HepG2 (cell line): ENCODE measurements around the gene EIF1AD. TPM values are rescaled to one million over a fixed set of nuclear protein-coding genes. Genes with fewer than 3 reads are reported as not detected.

Experiments used
- ARNT ChIP-seq: fragments of 450-650 bp; IDR thresholded peaks from 2 replicates; pipeline ENCODE4 v1.6.1; 2017
- ATAD3A ChIP-seq: sonication (generic); formaldehyde crosslinking; IDR thresholded peaks from 2 replicates; pipeline ENCODE4 v1.4.0; 2020; ENCODE audit warnings: missing genetic modification reagents
- BORCS8-MEF2B ChIP-seq: sonication (generic); formaldehyde crosslinking; IDR thresholded peaks from 2 replicates; pipeline ENCODE4 v1.8.0; 2022; ENCODE audit warnings: mild to moderate bottlenecking, missing genetic modification reagents
- FOXO1 ChIP-seq: sonication (generic); formaldehyde crosslinking; IDR thresholded peaks from 2 replicates; pipeline ENCODE4 v1.4.0; 2020; ENCODE audit warnings: missing genetic modification reagents
- GTF3A ChIP-seq: sonication (generic); formaldehyde crosslinking; conservative IDR thresholded peaks from 2 replicates; pipeline ENCODE4 v1.4.0; 2020; ENCODE audit warnings: mild to moderate bottlenecking, missing genetic modification reagents
- HCFC1 ChIP-seq: fragments of 150-350 bp; IDR thresholded peaks from 2 replicates; pipeline ENCODE4 v1.6.1; 2014; ENCODE audit warnings: low read depth, low read length
- HOXA9 ChIP-seq: sonication (generic); formaldehyde crosslinking; IDR thresholded peaks from 2 replicates; pipeline ENCODE4 v1.8.1; 2022; ENCODE audit warnings: missing genetic modification reagents, mild to moderate bottlenecking, moderate library complexity, borderline replicate concordance
- MED1 ChIP-seq: sonication (generic); formaldehyde crosslinking; IDR thresholded peaks from 2 replicates; pipeline ENCODE4 v1.4.0; 2020; ENCODE audit warnings: missing genetic modification reagents
- NFATC3 ChIP-seq: sonication (generic); formaldehyde crosslinking; IDR thresholded peaks from 2 replicates; pipeline ENCODE4 v1.5.1; 2020; ENCODE audit warnings: mild to moderate bottlenecking, missing genetic modification reagents
- RFX3 ChIP-seq: IDR thresholded peaks from 2 replicates; pipeline ENCODE4 v1.6.1; 2016; ENCODE audit warnings: missing biosample characterization, missing genetic modification reagents
- TCF7L2 ChIP-seq: IDR thresholded peaks from 2 replicates; pipeline ENCODE4 v1.6.1; 2011; ENCODE audit warnings: mild to moderate bottlenecking, low read depth, low read length, moderate library complexity
- ZEB1 ChIP-seq: IDR thresholded peaks from 2 replicates; pipeline ENCODE4 v1.6.1; 2012; ENCODE audit warnings: mild to moderate bottlenecking, low read depth, inconsistent platforms; ENCODE audit not compliant: insufficient replicate concordance
- ZNF430 ChIP-seq: sonication (generic); formaldehyde crosslinking; IDR thresholded peaks from 2 replicates; pipeline ENCODE4 v1.9.0; 2021; ENCODE audit warnings: mild to moderate bottlenecking, missing genetic modification reagents
- ZNF552 ChIP-seq: sonication (generic); formaldehyde crosslinking; IDR thresholded peaks from 2 replicates; pipeline ENCODE4 v1.9.0; 2022; ENCODE audit warnings: missing genetic modification reagents, mild to moderate bottlenecking, borderline replicate concordance
- ZNF766 ChIP-seq: sonication (generic); formaldehyde crosslinking; IDR thresholded peaks from 2 replicates; pipeline ENCODE4 v1.5.0; 2020; ENCODE audit warnings: missing genetic modification reagents, borderline replicate concordance
- ZSCAN9 ChIP-seq: IDR thresholded peaks from 2 replicates; pipeline ENCODE4 v1.6.1; 2016; ENCODE audit warnings: borderline replicate concordance
- polyA plus RNA-seq, 8 experiments: library from polyadenylated mRNA; depleted of rRNA in 3 of 8; stranded (reverse) in 7 of 8; unstranded in 1 of 8; fragments of >200 nt; fragmentation: Illumina TruSeq in 4 of 8; extraction: Trizol in 4 of 8; gene quantifications; 2 replicates each; pipeline versions ENCODE4 v1.2.1 to v1.2.3, GENCODE V29; 2011 to 2016; ENCODE audit warnings: low read depth in 4 of 8, missing spikeins in 1 of 8, mixed read lengths in 1 of 8; ENCODE audit not compliant: insufficient read depth in 1 of 8
- total RNA-seq, 5 experiments: library from RNA; depleted of rRNA; stranded (reverse); fragments of >200 nt; fragmentation: Illumina TruSeq; extraction: Trizol; gene quantifications; 2 replicates each; pipeline ENCODE4 v1.2.3, GENCODE V29; 2016; ENCODE audit warnings: low read depth in 1 of 5
- TF ChIP-seq, protein P1 (sequence below): fragments of 450-650 bp; IDR thresholded peaks from 2 replicates; pipeline ENCODE4 v1.6.1; 2017; ENCODE audit warnings: mild to moderate bottlenecking
- TF ChIP-seq, protein P2 (sequence below): sonication (generic); formaldehyde crosslinking; IDR thresholded peaks from 2 replicates; pipeline ENCODE4 v1.5.0; 2020; ENCODE audit warnings: missing genetic modification reagents
- TF ChIP-seq, protein P3 (sequence below): sonication (generic); formaldehyde crosslinking; IDR thresholded peaks from 2 replicates; pipeline ENCODE4 v1.8.1; 2023; ENCODE audit warnings: mild to moderate bottlenecking, moderate library complexity, missing genetic modification reagents
- TF ChIP-seq, protein P4 (sequence below): sonication (generic); formaldehyde crosslinking; IDR thresholded peaks from 2 replicates; pipeline ENCODE4 v1.8.0; 2022; ENCODE audit warnings: missing genetic modification reagents, low read depth, mild to moderate bottlenecking, borderline replicate concordance
- TF ChIP-seq, protein P5 (sequence below): sonication (generic); formaldehyde crosslinking; IDR thresholded peaks from 2 replicates; pipeline ENCODE4 v1.8.1; 2023; ENCODE audit warnings: missing genetic modification reagents, inconsistent platforms, borderline replicate concordance
- TF ChIP-seq, protein P6 (sequence below): sonication (generic); formaldehyde crosslinking; IDR thresholded peaks from 2 replicates; pipeline ENCODE4 v1.5.0; 2020; ENCODE audit warnings: missing genetic modification reagents

EIF1AD gene
- total and polyA plus RNA-seq, 2 of the 13 experiments (the other 11 are each of a cell fraction or from before 2014, with no cell fraction given), result 18.2 to 30.8 TPM

DNA sequence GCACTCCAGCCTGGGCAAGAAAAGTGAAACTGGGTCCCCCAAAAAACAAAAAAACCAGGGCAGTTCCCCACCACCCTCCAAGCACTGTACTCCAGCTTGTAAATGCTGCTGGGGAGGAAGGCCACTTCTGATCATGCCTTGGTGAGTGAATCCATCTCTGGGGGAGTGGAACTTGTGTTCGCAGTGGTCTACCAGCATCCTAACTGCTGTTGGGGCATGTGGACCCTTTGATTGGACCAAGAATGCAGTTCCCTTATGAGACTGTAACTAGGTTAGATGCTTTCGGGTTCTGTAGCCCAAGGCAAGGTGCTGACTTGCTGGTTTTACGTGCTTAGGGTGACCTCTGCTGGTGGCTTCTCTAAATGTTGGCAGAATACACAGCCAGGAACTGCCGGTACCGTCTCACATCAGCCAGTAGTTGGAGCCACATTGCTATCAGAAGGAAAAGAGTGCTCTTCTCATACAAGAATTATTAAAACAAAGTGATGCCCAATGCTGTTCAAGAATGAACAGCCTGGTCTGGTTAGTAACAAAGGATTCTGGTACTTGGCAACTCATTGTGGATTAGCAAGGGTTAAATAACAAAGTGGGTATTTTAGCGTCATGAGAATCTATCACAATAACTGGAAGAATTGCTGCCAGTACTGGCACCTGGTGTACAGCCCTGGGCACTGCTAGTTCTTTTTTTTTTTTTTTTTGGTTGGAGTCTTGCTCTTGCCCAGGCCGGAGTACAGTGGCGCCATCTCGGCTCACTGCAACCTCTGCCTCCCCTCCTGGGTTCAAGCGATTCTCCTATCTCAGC is 13.0 kb downstream of the EIF1AD start (continued):
- TF ChIP-seq HCFC1 (no peak), RFX3 (CRISPR knock-in tag) (no peak), ZEB1 (no peak), FOXO1 (no peak), ZNF430 (CRISPR knock-in tag) (no peak), TCF7L2 (no peak), MED1 (CRISPR knock-in tag) (no peak), BORCS8-MEF2B (CRISPR knock-in tag) (no peak), GTF3A (no peak), ZNF552 (CRISPR knock-in tag) (no peak), HOXA9 (no peak), ZNF766 (CRISPR knock-in tag) (no peak), ARNT (no peak), ZSCAN9 (CRISPR knock-in tag) (no peak), ATAD3A (no peak), NFATC3 (CRISPR knock-in tag) (no peak)
- TF ChIP-seq, protein P1, sequence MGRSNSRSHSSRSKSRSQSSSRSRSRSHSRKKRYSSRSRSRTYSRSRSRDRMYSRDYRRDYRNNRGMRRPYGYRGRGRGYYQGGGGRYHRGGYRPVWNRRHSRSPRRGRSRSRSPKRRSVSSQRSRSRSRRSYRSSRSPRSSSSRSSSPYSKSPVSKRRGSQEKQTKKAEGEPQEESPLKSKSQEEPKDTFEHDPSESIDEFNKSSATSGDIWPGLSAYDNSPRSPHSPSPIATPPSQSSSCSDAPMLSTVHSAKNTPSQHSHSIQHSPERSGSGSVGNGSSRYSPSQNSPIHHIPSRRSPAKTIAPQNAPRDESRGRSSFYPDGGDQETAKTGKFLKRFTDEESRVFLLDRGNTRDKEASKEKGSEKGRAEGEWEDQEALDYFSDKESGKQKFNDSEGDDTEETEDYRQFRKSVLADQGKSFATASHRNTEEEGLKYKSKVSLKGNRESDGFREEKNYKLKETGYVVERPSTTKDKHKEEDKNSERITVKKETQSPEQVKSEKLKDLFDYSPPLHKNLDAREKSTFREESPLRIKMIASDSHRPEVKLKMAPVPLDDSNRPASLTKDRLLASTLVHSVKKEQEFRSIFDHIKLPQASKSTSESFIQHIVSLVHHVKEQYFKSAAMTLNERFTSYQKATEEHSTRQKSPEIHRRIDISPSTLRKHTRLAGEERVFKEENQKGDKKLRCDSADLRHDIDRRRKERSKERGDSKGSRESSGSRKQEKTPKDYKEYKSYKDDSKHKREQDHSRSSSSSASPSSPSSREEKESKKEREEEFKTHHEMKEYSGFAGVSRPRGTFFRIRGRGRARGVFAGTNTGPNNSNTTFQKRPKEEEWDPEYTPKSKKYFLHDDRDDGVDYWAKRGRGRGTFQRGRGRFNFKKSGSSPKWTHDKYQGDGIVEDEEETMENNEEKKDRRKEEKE, result no peak
- TF ChIP-seq, protein P2, sequence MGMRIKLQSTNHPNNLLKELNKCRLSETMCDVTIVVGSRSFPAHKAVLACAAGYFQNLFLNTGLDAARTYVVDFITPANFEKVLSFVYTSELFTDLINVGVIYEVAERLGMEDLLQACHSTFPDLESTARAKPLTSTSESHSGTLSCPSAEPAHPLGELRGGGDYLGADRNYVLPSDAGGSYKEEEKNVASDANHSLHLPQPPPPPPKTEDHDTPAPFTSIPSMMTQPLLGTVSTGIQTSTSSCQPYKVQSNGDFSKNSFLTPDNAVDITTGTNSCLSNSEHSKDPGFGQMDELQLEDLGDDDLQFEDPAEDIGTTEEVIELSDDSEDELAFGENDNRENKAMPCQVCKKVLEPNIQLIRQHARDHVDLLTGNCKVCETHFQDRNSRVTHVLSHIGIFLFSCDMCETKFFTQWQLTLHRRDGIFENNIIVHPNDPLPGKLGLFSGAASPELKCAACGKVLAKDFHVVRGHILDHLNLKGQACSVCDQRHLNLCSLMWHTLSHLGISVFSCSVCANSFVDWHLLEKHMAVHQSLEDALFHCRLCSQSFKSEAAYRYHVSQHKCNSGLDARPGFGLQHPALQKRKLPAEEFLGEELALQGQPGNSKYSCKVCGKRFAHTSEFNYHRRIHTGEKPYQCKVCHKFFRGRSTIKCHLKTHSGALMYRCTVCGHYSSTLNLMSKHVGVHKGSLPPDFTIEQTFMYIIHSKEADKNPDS (CRISPR knock-in tag), result no peak
- TF ChIP-seq, protein P3, sequence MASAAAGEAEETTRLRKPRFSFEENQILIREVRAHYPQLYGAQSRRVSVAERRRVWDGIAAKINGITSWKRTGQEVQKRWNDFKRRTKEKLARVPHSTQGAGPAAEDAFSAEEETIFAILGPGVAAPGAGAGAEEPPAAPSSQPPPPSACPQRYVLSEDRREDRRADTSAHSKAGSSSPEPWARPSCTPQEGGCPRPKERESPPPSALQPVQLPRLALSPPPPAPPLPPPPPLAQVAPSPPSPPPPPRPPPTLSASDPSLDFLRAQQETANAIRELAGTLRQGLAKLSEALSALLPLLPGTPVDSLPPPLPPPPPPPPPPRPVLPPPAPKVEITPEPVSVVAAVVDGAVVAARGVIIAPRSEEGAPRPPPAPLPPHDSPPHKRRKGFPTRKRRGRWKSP (CRISPR knock-in tag), result no peak
- TF ChIP-seq, protein P4, sequence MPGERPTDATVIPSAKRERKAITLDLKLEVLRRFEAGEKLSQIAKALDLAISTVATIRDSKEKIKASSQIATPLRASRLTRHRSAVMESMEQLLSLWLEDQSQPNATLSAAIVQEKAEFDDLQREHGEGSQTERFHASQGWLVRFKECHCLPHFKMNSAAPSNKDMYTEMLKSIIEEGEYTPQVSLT (CRISPR knock-in tag), result no peak
- TF ChIP-seq, protein P5, sequence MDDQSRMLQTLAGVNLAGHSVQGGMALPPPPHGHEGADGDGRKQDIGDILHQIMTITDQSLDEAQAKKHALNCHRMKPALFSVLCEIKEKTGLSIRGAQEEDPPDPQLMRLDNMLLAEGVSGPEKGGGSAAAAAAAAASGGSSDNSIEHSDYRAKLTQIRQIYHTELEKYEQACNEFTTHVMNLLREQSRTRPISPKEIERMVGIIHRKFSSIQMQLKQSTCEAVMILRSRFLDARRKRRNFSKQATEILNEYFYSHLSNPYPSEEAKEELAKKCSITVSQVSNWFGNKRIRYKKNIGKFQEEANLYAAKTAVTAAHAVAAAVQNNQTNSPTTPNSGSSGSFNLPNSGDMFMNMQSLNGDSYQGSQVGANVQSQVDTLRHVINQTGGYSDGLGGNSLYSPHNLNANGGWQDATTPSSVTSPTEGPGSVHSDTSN, result no peak
- TF ChIP-seq, protein P6, sequence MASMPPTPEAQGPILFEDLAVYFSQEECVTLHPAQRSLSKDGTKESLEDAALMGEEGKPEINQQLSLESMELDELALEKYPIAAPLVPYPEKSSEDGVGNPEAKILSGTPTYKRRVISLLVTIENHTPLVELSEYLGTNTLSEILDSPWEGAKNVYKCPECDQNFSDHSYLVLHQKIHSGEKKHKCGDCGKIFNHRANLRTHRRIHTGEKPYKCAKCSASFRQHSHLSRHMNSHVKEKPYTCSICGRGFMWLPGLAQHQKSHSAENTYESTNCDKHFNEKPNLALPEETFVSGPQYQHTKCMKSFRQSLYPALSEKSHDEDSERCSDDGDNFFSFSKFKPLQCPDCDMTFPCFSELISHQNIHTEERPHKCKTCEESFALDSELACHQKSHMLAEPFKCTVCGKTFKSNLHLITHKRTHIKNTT (CRISPR knock-in tag), result no peak
